Stomach smooth muscle (tissue), 2 donors: ENCODE data around the gene SIDT1.

ENCODE experiments used
- H3K27ac ChIP-seq: one replicate; pipeline ENCODE4 v1.7.0; 2013; ENCODE audit warnings: mild to moderate bottlenecking, low read length, inconsistent platforms
- H3K27me3 ChIP-seq, 2 donors: one replicate each; pipeline ENCODE4 v1.7.0; 2013; ENCODE audit warnings: low read length in 2 of 2; ENCODE audit not compliant: insufficient read depth in 2 of 2, control insufficient read depth in 1 of 2
- H3K36me3 ChIP-seq, 2 donors: one replicate each; pipeline ENCODE4 v1.7.0; 2013; ENCODE audit warnings: low read length in 2 of 2; ENCODE audit not compliant: control insufficient read depth in 2 of 2, insufficient read depth in 2 of 2
- H3K4me1 ChIP-seq: one replicate; pipeline ENCODE4 v1.7.0; 2013; ENCODE audit warnings: low read length; ENCODE audit not compliant: control insufficient read depth, insufficient read depth
- H3K4me3 ChIP-seq, 2 donors: one replicate each; pipeline ENCODE4 v1.7.0; 2013; ENCODE audit warnings: low read length in 2 of 2
- H3K9ac ChIP-seq, 2 donors: one replicate each; pipeline ENCODE4 v1.7.0; 2013; ENCODE audit warnings: low read length in 2 of 2, mild to moderate bottlenecking in 1 of 2
- H3K9me3 ChIP-seq, 2 donors: one replicate each; pipeline ENCODE4 v1.7.0; 2013; ENCODE audit warnings: low read length in 2 of 2; ENCODE audit not compliant: control insufficient read depth in 2 of 2
- donor health status: healthy.
- donor health status: Pancreatic carcinoma.

Gene SIDT1

DNA sequence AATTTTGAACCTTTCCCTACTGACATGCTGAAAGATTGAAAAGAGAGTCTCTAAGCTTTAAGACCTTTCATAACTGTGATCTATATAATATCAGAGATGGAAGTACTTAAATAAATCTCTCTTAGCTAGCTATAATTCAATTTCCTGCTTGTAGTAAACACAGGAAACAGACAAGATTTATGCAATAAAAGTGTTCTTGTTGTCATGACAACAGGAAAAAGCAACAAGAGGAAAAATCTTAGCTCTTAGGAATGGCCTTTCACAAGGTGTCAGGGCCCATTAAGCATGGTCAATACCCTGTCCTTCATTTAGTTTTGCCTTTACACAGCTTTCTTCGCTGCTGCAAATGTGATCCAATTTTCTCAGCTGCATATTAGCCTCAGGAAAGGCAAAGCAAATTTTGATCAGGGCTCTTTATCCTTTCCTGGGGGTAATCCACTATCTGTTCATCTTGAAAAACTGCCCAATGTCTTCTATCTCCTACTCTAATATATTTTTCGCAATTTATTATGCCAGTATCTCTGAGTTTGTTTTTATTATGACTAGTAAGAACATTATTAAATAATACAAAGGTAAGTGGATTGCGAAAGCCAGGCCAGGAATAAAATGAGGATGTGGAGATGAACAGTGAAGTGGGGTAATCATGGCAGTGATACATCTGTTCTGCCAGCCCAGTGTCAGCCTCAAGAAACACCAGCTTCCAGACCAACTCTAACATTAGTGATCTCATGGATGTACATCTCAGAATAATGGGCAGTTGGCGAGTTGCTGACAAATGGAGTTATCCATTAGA, 28.7 kb downstream of the SIDT1 start:
- Histone ChIP-seq H3K9me3 (no peaks in the 10 kb centered on the region), H3K4me1 (no peaks in the 10 kb centered on the region), H3K9ac (no peak overlapping the region), H3K4me3 (no peak overlapping the region), H3K27ac (no peak overlapping the region), H3K27me3 (peaks cover 0 to 2% of the 10 kb centered on the region in 2 donors), H3K36me3 (no peaks in the 10 kb centered on the region)

DNA sequence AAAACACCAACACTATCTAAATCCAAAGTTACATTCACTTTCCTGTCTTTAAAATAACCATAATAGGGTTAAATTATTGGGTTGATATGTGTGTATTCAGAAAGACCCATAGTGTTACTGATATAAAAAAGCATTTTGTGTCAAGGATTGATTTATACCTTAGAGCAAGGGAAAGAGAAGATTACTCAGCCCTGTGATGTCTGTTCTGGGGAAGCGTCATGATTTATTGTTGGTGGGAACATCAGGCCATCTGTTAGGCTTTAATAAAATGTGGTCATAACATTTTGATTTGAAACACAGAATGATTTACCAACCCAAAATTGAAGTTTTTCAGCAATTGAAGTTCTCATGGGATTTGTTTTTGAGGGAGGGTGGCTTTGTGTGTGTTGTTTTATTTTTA, 33.2 kb downstream of the SIDT1 start:
- Histone ChIP-seq H3K4me3 (no peak overlapping the region), H3K4me1 (no peaks in the 10 kb centered on the region), H3K9me3 (no peaks in the 10 kb centered on the region), H3K9ac (no peak overlapping the region), H3K27me3 (no peaks in the 10 kb centered on the region), H3K36me3 (no peaks in the 10 kb centered on the region), H3K27ac (no peak overlapping the region)

DNA sequence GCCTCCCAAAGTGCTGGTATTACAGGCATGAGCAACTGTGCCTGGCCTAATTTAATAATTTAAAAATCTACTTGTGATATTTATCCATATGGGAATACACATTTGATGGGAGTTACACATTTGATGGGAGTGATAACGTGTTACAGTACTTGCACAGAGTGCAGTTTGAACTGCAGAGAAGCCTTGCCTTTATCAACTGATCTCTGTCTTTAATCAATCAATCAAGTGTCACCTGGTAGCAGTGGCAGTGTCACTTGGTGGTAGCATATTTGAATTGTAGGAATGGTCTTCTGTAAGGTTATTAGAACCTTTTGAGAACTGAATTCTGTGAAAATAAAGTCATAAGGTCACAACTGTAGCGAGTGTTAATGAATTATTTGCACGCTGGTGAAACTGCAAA, 37.8 kb downstream of the SIDT1 start:
- H3K4me1 ChIP-seq: no peaks in the 10 kb centered on the region
- H3K27ac ChIP-seq: no peak overlapping the region
- no peaks in the 10 kb centered on the region for H3K27me3 ChIP-seq
- no peaks in the 10 kb centered on the region for H3K9me3 ChIP-seq
- no peak overlapping the region for H3K4me3 ChIP-seq
- no peak overlapping the region for H3K9ac ChIP-seq
- no peaks in the 10 kb centered on the region for H3K36me3 ChIP-seq

DNA sequence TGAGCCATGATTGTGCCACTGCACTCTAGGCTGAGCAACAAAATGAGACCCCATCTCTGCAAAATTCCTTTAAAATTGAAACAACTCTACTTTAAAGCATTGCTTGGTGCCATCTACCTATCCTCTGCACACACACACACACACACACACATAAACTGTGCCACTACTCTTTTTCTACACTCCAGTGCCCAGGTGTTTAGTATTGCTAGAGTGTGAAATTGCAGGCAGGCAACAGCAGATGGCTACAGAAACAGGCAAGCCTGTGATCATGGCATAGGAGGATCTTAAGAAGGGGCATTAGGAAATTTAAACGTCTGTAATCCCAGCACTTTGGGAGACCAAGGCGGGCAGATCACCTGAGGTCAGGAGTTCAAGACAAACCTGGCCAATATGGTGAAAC, 39.0 kb downstream of the SIDT1 start:
- H3K9me3 ChIP-seq: no peaks in the 10 kb centered on the region
- H3K4me1 ChIP-seq: no peaks in the 10 kb centered on the region
- no peaks in the 10 kb centered on the region for H3K36me3 ChIP-seq
- no peaks in the 10 kb centered on the region for H3K27me3 ChIP-seq
- H3K9ac ChIP-seq: no peak overlapping the region
- H3K27ac ChIP-seq: no peak overlapping the region
- no peak overlapping the region for H3K4me3 ChIP-seq

DNA sequence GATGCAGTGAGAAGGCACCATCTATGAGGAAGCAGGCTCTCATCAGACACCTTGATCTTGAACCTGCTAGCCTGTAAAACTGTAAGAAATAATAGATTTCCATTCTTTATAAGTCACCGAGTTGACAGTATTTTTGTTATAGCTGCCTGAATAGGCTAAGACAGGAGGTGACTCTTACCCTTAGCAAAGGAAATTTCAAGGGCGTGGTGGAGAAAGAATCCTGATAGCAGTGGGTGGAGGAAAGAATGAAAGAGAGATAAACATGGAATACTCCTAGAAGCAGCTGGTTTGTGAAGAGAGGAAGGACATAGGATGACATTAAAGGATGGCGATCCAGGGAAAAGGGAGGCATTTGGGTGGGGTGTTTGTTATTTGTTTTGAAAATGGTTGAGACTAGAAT, 41.4 kb downstream of the SIDT1 start:
- no peaks in the 10 kb centered on the region for H3K27me3 ChIP-seq
- H3K9ac ChIP-seq: no peak overlapping the region
- no peak overlapping the region for H3K27ac ChIP-seq
- no peaks in the 10 kb centered on the region for H3K4me1 ChIP-seq
- H3K36me3 ChIP-seq: no peaks in the 10 kb centered on the region
- no peak overlapping the region for H3K4me3 ChIP-seq
- H3K9me3 ChIP-seq: no peaks in the 10 kb centered on the region

DNA sequence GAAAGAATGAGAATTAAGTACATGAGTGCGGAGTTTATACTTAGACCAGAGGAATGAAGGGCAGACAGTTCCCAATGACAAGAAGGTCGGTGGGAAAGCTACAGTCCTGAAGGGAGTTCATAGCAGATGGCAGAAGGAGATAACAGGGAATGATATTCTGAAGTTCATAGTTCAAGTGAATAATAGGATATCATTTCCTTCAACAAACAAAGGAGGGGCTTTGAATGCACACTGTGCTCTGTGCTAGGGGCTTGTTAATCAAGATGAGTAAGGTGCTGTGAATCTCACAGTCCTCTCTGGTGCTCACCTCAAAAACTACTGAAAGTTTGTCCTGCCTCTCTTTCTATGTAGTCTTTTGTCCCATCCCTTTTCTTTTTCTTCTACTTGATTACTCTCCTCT, 41.9 kb downstream of the SIDT1 start:
- H3K27ac ChIP-seq: no peak overlapping the region
- H3K4me3 ChIP-seq: no peak overlapping the region
- H3K27me3 ChIP-seq: no peaks in the 10 kb centered on the region
- H3K36me3 ChIP-seq: no peaks in the 10 kb centered on the region
- no peaks in the 10 kb centered on the region for H3K4me1 ChIP-seq
- H3K9ac ChIP-seq: no peak overlapping the region
- no peaks in the 10 kb centered on the region for H3K9me3 ChIP-seq

DNA sequence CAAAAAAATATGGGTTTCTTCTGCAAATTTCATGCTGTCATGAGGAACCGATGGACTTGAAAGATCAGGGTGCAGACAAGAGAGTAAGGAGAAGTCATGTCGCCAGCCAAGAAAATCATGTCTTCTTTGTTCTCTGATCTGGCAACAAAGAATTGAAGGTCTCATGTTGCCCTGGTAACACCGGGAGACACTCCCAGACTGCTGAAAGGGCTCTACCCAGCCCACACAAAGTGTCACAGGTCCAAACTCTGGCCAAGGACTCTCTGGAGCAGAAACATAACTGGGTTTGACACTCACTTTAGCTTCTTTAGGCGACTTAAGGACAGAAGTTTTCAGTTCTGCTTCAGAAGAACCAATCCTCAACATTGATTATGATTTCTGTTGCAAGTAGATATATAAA, 42.9 kb downstream of the SIDT1 start:
- Histone ChIP-seq H3K27me3 (no peaks in the 10 kb centered on the region), H3K9me3 (no peaks in the 10 kb centered on the region), H3K4me3 (no peak overlapping the region), H3K4me1 (no peaks in the 10 kb centered on the region), H3K36me3 (no peaks in the 10 kb centered on the region), H3K9ac (no peak overlapping the region), H3K27ac (no peak overlapping the region)

DNA sequence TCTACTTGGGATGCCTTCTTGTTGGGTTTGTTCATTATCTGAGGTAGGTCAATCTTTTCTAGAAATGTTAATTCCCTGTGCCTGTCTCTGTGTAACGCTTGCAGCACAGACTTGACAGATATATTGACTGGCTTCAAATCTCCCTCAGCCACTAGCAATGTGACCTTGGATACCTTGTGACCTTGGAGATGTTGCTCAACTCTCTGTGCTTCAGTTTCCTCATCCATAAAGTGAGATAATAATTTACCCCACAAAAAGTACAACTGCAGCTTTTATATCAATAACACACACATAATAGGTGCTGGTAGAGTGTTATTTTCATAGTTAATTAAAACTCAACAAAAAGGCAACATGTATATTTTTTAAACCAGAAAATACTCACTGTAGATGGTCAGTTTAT, 52.9 kb downstream of the SIDT1 start:
- Histone ChIP-seq H3K36me3 (no peaks in the 10 kb centered on the region), H3K4me1 (no peaks in the 10 kb centered on the region), H3K27ac (no peak overlapping the region), H3K4me3 (no peak overlapping the region), H3K9ac (no peak overlapping the region), H3K27me3 (no peaks in the 10 kb centered on the region), H3K9me3 (no peaks in the 10 kb centered on the region)

DNA sequence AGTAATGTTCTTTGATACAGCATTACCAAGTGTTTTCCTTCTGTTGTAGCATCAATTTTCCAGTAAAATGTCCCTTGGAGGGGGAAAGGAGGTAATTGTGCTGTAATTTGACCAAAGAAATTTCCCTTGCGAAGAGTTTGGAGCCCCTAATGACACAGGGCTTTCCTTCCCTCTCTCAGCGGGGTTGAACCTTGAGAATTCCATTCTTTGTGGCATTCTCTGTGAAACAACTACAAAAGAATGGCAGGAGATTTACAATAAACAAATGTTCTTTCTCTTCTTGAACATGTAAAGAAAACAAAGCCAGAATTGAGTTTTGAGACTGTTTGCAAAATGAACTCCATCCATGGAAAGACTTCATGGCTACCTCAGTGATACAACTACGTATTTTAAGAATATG, 53.4 kb downstream of the SIDT1 start:
- Histone ChIP-seq H3K9me3 (no peaks in the 10 kb centered on the region), H3K9ac (no peak overlapping the region), H3K27ac (no peak overlapping the region), H3K4me1 (no peaks in the 10 kb centered on the region), H3K4me3 (no peak overlapping the region), H3K27me3 (no peaks in the 10 kb centered on the region), H3K36me3 (no peaks in the 10 kb centered on the region)

DNA sequence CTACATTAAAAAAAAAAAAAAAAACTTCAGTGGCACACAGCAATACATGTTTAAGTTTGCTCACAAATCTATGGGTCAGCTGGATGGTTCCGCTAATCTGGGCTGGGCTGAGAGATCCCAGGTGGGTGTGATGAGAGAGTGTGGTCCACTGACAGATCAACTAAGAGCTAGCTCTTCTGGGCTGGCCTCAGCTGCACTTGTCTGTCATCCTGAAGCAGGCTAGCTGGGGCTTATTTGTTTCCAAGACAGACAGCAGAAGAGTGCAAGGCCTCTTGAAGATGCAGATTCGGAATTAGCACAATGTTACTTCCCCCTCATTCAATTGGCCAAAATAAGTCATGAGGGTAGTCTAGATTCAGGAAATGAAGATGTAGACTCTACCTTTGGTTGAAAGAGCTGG, 56.5 kb downstream of the SIDT1 start:
- H3K4me1 ChIP-seq: no peaks in the 10 kb centered on the region
- H3K9ac ChIP-seq: no peak overlapping the region
- H3K9me3 ChIP-seq: no peaks in the 10 kb centered on the region
- no peak overlapping the region for H3K27ac ChIP-seq
- H3K36me3 ChIP-seq: no peaks in the 10 kb centered on the region
- no peak overlapping the region for H3K4me3 ChIP-seq
- H3K27me3 ChIP-seq: no peaks in the 10 kb centered on the region

DNA sequence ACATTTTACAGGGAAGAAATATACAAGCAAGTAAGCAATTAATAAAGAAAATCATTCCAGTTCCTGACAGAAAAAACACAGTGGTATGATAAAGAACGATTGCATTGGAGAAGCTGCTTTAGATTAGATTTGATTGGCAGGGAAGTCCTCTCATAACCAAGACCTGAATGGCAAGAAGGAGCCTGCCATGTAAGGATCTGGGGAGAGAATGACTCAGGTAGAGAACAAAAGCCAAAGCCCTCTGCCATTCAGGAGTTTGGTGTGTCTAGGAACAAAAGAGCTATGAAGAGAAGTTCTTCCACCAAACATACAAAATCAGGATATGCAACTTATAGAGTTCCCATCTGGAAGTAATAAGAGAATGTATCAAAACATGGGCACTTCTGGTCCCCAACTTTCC, 57.6 kb downstream of the SIDT1 start:
- Histone ChIP-seq H3K9me3 (no peaks in the 10 kb centered on the region), H3K27me3 (no peaks in the 10 kb centered on the region), H3K4me1 (no peaks in the 10 kb centered on the region), H3K36me3 (no peaks in the 10 kb centered on the region), H3K9ac (no peak overlapping the region), H3K4me3 (no peak overlapping the region), H3K27ac (no peak overlapping the region)
